ENCODE data around the gene DSG1. TPM values are rescaled to one million over a fixed set of nuclear protein-coding genes. Genes with fewer than 3 reads are reported as not detected.

Gene DSG1
- total and polyA plus RNA-seq, 2 of the 13 experiments (the other 11 are each of a cell fraction or from before 2014, with no cell fraction given): 0.04 TPM; not detected in 1

DNA sequence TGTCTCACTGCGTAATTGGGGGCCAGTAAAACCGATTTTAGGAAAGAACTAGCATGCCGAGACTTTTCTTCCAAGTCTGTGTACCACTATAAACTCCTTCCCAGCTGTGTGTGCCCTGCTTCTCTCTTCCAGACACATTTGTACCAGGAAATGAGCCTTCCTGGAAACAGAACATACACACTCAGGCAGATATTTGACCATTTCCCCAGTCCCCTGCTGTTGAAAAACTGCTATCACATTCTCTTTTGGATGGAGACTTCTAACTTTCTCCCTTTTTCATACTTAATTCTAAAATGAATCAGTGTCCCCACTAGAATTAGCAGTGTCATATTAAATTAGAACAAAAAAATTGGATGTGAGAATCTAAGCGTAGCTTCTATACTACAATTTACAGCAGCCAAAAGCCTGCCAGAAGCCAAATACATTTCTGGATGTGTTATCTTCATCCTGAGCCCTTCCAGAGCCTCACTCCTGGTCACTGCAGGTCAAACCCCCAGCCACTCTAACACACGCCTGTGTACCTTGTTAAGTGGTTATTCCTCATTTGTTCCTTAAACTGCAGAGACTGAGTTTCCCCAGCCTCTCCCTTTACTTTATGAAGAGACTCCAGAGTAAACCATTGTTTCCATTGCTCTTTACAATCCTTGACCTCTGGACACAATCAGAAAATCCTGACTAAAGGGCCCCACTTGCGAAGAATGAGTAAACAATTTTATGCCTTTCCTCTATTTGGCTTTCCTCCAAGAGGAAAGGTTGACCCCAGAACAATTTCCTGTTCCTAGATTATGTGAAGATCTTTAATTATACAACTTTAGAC is 79.0 kb downstream of the DSG1 start:
- H3K27ac ChIP-seq (ENCODE audit: extremely low read length, insufficient read depth, low read length): peak overlapping the region; percentile 94
- 56% methylated on average over 6 of the region's 6 CpGs for WGBS (ENCODE audit: low lambda C conversion rate)
- H4K20me1 ChIP-seq (ENCODE audit: insufficient read depth, low read length): no peaks in the 10 kb centered on the region
- ATAC-seq: peak; percentile 79
- H3K9ac ChIP-seq (ENCODE audit: insufficient read depth, low read depth, low read length): peak overlapping the region; percentile 68
- H2AFZ ChIP-seq (ENCODE audit: low read length): no peak overlapping the region
- H3K4me3 ChIP-seq (replicated peaks in 1 of 3; ENCODE audit: insufficient read depth in 1 of 3, low read depth in 2 of 3, low read length in 3 of 3): peak overlapping the region in 1 of 3 experiments; percentile 15; a peak in 1 of 6 replicates
- POLR2A ChIA-PET: interaction anchor here (0.9 to 1.4 kb wide), 3 partner anchors 115 to 297 kb away, joined by 3 to 8 read pairs (median 5); no protein-coding TSS in a partner anchor
- peak overlapping the region; percentile 64 for H3K4me2 ChIP-seq (ENCODE audit: low read depth, low read length)
- in situ Hi-C loops (cut with HindIII; ENCODE audit: extremely low pct_ligation_motif_present, low pct_unique_long_range_greater_than_20kb) (no loop called here), intact Hi-C loops (cut with micrococcal nuclease; ENCODE audit: unreplicated experiment) (loop anchor here (2.0 to 5.0 kb wide), 3 partner anchors 115 to 190 kb away; no protein-coding TSS in a partner anchor)
- H3K4me1 ChIP-seq (ENCODE audit: insufficient read depth, low read length): peaks cover 73% of the 10 kb centered on the region
- TSS peak; percentile 59 for BruUV-seq (replicated peaks)
- no peaks in the 10 kb centered on the region for H3K9me3 ChIP-seq (ENCODE audit: low read length)
- CTCF ChIA-PET (ENCODE audit: low intra/inter-chr PET ratio, low total read pairs): no interaction called here
- no peaks in the 10 kb centered on the region for H3K27me3 ChIP-seq (ENCODE audit: control insufficient read depth in 1 of 2, insufficient read depth in 2 of 2, low read length in 2 of 2)
- no peaks in the 10 kb centered on the region for H3K36me3 ChIP-seq (replicated peaks in 1 of 2; ENCODE audit: control insufficient read depth in 1 of 2, insufficient read depth in 2 of 2, low read length in 2 of 2)
- peak; percentile 73 for FAIRE-seq
- peak; percentile 92 for DNase-seq (ENCODE audit: low spot score)
- H3K79me2 ChIP-seq (ENCODE audit: insufficient read depth, low read length): no peaks in the 10 kb centered on the region
- TF ChIP-seq, protein P1, sequence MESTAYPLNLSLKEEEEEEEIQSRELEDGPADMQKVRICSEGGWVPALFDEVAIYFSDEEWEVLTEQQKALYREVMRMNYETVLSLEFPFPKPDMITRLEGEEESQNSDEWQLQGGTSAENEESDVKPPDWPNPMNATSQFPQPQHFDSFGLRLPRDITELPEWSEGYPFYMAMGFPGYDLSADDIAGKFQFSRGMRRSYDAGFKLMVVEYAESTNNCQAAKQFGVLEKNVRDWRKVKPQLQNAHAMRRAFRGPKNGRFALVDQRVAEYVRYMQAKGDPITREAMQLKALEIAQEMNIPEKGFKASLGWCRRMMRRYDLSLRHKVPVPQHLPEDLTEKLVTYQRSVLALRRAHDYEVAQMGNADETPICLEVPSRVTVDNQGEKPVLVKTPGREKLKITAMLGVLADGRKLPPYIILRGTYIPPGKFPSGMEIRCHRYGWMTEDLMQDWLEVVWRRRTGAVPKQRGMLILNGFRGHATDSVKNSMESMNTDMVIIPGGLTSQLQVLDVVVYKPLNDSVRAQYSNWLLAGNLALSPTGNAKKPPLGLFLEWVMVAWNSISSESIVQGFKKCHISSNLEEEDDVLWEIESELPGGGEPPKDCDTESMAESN (CRISPR knock-in tag; conservative IDR thresholded peaks at IDR 0.05): no peak; the same call in 1 of the 2 replicates
- TF ChIP-seq PHB2 (IDR thresholded peaks at IDR 0.05; ENCODE audit: partially characterized antibody): no peak
- TF ChIP-seq HDAC2 (CRISPR knock-in tag; IDR thresholded peaks at IDR 0.05): peak; percentile 67
- no peak for TF ChIP-seq ZNF225 (CRISPR knock-in tag; IDR thresholded peaks at IDR 0.05)
- no peak for TF ChIP-seq SNRNP70 (IDR thresholded peaks at IDR 0.05; ENCODE audit: low read depth, low read length)
- TF ChIP-seq ZMYM2 (CRISPR knock-in tag; IDR thresholded peaks at IDR 0.05): peak; percentile 55; the same call in 1 of the 2 replicates
- no peak for TF ChIP-seq YY1 (IDR thresholded peaks at IDR 0.05; ENCODE audit: insufficient read depth, insufficient replicate concordance, low read depth, low read length)
- no peak for TF ChIP-seq RFX5 (IDR thresholded peaks at IDR 0.05; ENCODE audit: low read depth, low read length)
- TF ChIP-seq, protein P2, sequence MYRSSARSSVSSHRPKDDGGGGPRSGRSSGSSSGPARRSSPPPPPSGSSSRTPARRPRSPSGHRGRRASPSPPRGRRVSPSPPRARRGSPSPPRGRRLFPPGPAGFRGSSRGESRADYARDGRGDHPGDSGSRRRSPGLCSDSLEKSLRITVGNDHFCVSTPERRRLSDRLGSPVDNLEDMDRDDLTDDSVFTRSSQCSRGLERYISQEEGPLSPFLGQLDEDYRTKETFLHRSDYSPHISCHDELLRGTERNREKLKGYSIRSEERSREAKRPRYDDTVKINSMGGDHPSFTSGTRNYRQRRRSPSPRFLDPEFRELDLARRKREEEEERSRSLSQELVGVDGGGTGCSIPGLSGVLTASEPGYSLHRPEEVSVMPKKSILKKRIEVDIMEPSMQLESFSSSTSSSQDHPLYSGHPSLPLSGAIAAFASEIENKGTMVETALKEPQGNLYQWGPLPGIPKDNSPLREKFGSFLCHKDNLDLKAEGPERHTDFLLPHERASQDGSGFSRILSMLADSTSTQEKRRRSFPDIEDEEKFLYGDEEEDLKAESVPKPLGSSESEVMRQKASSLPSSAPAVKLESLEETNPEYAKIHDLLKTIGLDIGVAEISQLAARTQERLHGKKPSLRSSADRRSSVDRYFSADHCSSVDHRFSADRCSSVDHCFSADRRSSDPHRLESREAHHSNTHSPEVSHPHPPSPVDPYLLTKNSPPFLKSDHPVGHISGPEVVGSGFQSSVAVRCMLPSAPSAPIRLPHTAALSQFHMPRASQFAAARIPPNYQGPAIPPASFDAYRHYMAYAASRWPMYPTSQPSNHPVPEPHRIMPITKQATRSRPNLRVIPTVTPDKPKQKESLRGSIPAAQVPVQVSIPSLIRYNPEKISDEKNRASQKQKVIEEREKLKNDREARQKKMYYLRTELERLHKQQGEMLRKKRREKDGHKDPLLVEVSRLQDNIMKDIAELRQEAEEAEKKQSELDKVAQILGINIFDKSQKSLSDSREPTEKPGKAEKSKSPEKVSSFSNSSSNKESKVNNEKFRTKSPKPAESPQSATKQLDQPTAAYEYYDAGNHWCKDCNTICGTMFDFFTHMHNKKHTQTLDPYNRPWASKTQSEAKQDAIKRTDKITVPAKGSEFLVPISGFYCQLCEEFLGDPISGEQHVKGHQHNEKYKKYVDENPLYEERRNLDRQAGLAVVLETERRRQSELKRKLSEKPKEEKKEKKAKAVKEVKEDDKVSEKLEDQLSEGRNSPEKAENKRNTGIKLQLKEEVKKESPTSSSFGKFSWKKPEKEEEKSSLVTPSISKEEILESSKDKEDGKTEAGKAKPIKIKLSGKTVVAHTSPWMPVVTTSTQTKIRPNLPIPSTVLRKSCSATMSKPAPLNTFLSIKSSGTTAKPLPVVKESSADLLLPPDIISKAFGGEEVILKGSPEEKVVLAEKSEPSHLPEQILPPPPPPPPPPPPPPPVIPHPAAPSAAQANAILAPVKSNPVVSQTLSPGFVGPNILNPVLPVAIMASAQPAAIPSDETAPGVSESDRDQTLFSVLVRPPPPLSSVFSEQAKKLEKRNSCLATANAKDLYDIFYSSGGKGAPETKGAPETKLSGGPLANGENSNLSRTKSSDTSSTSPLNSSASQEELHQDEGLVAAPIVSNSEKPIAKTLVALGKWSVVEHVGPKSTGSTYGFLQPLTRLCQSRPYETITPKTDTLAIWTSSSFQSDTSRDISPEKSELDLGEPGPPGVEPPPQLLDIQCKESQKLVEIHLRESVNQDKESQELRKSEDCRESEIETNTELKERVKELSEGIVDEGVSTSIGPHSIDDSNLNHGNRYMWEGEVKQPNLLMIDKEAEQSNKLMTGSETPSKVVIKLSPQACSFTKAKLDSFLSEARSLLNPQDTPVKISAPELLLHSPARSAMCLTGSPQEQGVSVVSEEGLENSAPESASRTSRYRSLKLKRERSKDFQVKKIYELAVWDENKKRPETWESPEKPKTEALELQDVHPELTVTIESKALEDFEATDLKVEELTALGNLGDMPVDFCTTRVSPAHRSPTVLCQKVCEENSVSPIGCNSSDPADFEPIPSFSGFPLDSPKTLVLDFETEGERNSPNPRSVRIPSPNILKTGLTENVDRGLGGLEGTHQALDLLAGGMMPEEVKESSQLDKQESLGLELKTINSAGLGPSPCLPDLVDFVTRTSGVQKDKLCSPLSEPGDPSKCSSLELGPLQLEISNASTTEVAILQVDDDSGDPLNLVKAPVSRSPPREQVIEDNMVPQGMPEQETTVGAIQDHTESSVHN (CRISPR knock-in tag; IDR thresholded peaks at IDR 0.05): no peak
- no peak for TF ChIP-seq RBM39 (IDR thresholded peaks at IDR 0.05; ENCODE audit: low read depth, low read length, poor library complexity, severe bottlenecking)
- no peak for TF ChIP-seq ZNF335 (CRISPR knock-in tag; IDR thresholded peaks at IDR 0.05)
- TF ChIP-seq SPEN (CRISPR knock-in tag; IDR thresholded peaks at IDR 0.05; ENCODE audit: low read depth): no peak
- TF ChIP-seq ERF (CRISPR knock-in tag; IDR thresholded peaks at IDR 0.05): peak; percentile 42; the same call in 1 of the 2 replicates
- no peak for TF ChIP-seq ZNF367 (CRISPR knock-in tag; IDR thresholded peaks at IDR 0.05; ENCODE audit: borderline replicate concordance)
